ENCODE data around the gene MYL6B.
"Not testable (repeated sequence)": the region's sequence is repeated elsewhere in the genome, so short reads cannot be mapped to it uniquely, and the experiment has no call there.

The MYL6B gene

GRCh38 chr12:56154246-56154771 lies 1.9 kb downstream of the MYL6B start:
- DNase-seq, result no peak

DNA sequence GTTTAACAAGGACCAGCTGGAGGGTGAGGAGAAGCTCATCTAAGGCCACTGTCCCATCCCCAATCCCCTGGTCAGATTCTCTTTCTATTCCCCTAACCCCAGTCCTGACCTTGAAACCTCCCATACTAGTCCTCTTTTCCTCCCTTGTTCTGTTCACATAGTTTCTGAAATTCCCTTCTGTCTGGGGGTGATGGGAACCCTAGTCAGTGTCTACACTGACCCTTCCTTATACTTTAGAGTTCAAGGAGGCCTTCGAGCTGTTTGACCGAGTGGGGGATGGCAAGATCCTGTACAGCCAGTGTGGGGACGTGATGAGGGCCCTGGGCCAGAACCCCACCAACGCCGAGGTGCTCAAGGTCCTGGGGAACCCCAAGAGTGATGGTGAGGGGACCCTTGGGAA lies 2.4 kb downstream of the MYL6B start:
- DNase-seq, result no peak

DNA sequence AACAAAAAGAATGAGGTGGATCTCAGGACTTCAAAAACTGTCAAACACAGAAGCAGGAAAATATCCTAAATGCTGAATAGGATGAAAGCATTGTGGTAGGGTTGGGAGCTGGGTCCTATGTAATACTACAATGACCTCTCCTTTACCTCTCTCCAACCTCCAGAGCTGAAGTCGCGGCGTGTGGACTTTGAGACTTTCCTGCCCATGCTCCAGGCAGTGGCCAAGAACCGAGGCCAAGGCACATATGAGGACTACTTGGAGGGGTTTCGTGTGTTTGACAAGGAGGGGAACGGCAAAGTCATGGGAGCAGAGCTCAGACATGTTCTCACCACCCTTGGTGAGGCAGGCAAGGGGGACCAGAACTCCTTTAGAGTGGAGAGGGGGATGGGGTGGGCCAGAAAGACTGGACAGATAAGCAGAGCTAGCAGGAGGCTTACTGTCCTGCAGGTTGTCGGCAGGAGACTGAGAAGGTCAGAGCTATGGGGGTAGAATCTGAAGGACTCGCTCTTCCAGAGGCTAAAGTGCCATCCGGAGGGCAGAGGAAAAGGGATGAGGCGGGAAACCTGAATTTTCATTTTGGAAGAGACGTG lies 3.0 kb downstream of the MYL6B start:
- DNase-seq, result no peak

- not testable (repeated sequence) for DNase-seq
Observed at GRCh38 chr12:56156464-56157200, 4.2 kb downstream of the MYL6B start.

DNA sequence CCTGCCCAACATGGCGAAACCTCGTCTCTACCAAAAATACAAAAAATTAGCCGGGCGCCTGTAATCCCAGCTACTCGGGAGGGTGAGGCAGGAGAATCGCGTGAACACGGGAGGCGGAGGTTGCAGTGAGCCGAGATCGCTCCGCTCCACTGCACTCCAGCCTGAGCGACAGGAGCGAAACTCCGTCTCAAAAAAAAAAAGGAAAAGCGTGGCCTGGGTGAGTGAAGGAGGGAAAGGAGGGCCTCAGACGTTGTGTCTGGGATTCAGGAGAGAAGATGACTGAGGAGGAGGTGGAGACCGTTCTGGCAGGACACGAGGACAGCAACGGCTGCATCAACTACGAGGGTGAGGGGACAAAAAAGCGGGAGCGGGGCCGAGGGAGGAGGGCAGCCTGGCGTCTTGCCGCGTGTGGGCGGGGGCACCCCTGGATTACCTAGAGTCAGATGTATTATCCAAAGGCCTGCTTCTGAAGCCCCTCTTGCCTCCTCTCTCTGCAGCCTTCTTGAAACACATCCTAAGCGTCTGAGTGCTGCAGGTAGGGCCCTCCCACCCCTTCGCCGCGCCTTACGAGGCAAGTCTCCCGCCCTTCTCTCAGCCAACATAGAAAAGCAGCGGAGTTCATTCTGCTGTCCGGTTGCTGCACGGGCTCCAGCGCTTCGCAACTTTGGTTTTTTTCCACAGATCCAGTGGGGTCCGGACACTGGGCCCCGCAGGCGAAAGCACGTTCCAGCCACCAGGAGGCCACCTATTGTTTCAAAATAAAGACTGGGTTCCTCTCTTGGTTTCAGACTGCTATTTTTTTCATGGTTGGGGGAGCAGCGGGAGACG lies 5.0 kb downstream of the MYL6B start:
- peak; percentile 52 for DNase-seq

GRCh38 chr12:56158029-56158925 lies 5.9 kb downstream of the MYL6B start, which contains the start of gene MYL6:
TSS of gene MYL6 (plus strand) at chr12:56158359. CDS start at chr12:56158402, 43 bp downstream.
- DNase-seq, result peak; percentile 98

DNA sequence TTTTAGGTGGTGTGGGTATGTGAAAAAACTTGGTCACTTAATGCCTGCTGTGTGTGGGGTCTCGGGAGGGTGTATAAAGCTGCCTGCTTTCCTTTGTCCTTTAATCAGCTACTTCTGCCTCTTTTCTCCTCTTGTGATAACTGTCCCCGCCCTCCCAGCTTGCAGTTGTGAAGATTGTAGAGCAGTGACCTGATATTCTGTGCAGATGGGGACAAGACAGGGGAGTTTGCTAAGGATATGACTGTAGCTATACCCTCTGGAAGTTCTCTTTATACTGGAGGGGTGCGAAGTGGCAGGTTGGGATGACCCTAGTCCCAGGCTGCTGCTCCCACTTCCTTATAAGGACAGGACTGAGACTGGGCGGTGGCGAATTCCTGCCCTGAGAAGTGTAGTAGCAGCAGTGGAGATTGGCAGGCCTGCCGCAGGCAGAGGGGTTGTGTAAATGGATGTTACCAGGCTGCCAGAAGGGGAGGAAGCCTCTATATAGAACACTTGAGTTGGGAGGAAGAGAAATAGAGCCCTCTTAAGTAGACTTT lies 6.6 kb downstream of the MYL6B start:
- no peak for DNase-seq

DNA sequence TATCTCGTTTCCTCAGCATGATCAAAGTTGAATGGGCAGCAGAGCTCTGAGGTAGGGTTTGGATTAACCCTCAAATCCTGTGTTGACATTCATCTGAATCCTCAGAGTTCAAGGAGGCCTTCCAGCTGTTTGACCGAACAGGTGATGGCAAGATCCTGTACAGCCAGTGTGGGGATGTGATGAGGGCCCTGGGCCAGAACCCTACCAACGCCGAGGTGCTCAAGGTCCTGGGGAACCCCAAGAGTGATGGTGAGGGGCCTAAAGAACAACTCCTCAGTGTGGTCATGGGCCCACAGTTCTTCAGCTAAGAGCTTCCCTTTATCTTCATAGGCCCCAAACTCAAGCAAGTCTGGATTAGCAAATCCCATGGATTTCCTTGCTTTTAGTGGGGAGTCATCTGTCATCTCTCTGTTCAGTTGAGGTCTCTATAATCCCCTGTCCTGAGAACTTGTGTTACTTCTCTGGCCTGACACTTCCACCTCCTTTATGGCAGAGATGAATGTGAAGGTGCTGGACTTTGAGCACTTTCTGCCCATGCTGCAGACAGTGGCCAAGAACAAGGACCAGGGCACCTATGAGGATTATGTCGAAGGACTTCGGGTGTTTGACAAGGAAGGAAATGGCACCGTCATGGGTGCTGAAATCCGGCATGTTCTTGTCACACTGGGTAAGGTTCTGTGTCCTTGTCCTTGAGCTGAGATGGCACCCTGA lies 7.2 kb downstream of the MYL6B start:
- no peak for DNase-seq

- no peak for DNase-seq
Observed at GRCh38 chr12:56160193-56160763, 7.9 kb downstream of the MYL6B start.

- no peak for DNase-seq
Observed at GRCh38 chr12:56160894-56161689, 8.7 kb downstream of the MYL6B start.

- DNase-seq, result no peak
Observed at GRCh38 chr12:56161690-56162351, 9.4 kb downstream of the MYL6B start.

GRCh38 chr12:56162468-56163290 lies 10.3 kb downstream of the MYL6B start:
- DNase-seq, result no peak

DNA sequence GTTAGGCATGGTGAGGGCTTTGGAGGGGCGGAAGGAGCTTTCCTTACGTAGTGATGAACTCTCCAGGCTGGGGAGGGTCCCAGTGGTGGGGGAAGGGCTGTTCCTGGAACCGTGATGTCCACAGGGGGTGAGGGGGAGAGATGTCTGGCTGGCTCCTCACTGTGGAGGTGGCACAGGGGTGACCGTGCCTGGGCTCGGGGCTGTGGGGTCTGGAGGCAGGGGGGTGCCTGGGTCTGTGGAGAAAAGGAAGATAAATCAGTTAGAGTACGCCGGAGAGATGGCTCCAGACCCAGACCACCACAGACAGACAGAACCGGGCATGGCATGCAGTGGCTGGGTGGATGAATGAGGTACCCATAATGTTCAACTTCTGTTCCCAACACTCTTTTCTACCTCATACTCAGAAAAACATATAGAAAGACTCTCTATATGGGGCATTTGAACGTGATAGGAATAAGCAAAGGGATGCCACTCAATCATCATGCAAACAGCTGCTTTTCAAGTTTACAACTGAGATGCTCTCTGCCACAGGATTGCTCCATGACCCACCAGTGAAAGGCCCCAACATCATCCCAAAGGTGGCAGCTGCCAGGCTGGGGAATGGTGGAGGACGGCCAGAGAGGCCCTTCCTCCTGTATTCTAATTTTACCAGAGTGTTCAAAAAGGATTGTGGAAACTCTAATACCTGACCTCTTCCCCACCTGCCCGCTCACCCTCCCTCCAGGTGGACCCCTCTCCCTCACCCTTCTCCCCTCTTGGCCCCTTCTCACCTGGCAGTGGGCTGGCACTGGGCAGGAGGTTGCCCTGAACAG lies 11.4 kb downstream of the MYL6B start:
- DNase-seq, result no peak

- no peak for DNase-seq
Observed at GRCh38 chr12:56164345-56164729, 11.9 kb downstream of the MYL6B start.

DNA sequence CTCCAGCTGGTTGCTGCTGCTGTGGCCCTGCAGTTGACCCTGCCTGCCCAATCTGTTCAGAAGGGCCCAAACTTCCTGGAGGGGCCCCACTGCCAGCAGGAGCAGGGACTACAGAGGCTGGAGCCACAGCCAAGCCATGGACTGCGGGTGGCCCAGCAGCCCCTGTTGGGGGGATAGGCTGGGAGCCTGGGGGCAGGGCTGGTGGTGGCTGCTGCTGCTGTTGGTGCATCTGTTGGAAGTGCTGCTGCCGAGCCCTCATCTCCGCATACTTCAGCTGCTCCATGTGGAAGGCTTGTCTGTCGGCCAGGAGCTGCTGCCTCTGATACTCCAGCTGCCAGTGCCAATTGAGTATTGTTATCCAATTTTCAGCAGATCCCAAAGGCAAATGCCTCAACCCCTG lies 13.0 kb downstream of the MYL6B start:
- no peak for DNase-seq

DNA sequence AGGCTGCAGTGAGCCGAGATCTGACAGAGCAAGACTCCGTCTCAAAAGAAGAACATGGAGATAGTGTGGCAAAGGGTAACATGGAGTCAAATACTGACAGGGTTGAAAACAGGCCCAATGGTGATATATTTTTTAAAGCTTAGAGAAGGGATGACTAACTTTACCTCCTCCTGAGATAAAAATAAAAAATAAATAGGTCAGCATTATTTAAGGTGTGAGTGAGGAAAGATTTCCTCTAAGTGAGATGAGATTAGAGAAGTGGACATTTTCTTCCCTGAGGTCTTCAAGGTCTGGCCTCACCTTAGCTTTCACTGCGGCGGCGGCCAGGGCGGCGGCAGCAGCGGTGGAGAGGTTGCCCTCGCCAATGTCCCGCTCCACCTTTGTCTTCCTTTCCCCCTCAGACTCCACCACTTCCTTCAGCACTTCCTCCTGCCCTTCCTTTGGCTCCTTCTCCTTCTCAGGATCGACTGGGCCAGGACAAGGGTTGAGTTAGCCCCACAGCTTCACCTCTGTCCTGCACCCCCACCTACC lies 16.9 kb downstream of the MYL6B start:
- DNase-seq, result no peak

GRCh38 chr12:56172839-56173238 lies 20.5 kb downstream of the MYL6B start:
- no peak for DNase-seq

DNA sequence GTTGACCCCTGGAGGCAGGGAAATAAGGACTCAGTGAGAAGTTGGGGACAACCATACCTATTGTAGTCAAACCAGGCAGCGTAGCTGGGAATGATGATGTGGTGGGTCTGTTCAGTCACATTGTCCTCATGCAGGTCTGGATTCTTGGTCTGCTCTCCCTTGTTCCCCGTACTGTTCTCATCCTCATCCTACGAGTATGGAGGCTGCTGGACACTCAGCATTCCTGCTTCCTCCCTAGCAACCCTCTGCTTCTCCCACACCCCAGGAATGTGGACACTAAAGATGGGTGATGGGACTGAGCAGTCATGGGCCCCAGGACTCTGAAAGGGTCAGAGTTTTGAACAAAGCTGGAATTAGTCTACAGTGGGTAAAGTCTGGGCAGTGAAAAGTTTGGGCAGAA lies 26.0 kb downstream of the MYL6B start:
- DNase-seq, result no peak
